Erythroblast (primary cell): ENCODE results near the gene NUP93.

Source experiments
- GATA1 ChIP-seq: IDR thresholded peaks from 2 replicates; pipeline ENCODE4 v1.6.1; 2011; ENCODE audit warnings: low read depth, mild to moderate bottlenecking, control low read depth, low read length, moderate library complexity
- POLR2A ChIP-seq: IDR thresholded peaks from 2 replicates; pipeline ENCODE4 v1.6.1; 2011; ENCODE audit warnings: mild to moderate bottlenecking, low read length

DNA sequence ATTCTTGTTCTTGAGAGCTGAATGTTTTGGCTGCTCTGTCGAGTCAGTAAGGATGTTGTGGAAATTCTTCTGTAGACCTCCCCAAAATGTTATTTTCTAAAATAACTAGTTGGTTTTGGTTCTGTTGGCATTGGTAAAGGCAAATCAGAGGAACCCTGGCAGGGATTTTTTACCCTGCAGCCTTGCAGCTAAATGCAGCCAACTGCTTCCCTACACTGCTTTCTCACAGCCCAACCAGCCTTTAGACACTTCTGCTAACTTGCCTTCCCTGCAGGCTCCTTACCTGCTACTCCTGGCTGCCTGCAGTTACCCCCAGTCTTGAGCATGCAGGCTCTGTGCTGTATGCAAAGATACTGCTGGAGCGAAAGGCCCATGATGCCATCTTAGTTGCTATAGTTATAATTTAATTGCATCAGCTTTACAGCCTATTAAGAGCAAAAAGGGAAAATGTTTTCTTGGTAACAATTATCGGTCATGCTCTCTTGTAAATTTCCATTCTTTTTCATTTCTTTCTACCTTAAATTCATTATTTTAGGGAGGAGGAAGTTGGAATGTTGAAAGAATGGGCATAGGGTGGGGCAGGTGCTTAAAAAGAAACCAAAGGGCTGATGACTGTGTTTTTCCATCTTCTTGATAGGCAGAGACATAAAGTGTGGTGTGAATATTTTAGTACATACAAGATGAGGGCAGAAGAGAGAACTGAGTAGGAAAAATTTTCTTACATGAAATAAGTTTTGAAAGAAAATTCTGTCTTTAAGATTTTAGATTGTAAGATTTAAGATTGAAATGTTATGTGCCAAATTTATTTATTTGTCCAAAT, 20.0 kb downstream of the NUP93 start:
- TF ChIP-seq POLR2A (no peak), GATA1 (no peak)
